GM21717 (cell line): Measurements from ENCODE around the gene PTX4.

ENCODE experiments used
- ATAC-seq: cut with Tn5 transposase; IDR thresholded peaks from one replicate; pipeline ENCODE4 v1.9.1; 2021; ENCODE audit warnings: mild to moderate bottlenecking, moderate library complexity; ENCODE audit not compliant: unreplicated experiment

PTX4 gene

DNA sequence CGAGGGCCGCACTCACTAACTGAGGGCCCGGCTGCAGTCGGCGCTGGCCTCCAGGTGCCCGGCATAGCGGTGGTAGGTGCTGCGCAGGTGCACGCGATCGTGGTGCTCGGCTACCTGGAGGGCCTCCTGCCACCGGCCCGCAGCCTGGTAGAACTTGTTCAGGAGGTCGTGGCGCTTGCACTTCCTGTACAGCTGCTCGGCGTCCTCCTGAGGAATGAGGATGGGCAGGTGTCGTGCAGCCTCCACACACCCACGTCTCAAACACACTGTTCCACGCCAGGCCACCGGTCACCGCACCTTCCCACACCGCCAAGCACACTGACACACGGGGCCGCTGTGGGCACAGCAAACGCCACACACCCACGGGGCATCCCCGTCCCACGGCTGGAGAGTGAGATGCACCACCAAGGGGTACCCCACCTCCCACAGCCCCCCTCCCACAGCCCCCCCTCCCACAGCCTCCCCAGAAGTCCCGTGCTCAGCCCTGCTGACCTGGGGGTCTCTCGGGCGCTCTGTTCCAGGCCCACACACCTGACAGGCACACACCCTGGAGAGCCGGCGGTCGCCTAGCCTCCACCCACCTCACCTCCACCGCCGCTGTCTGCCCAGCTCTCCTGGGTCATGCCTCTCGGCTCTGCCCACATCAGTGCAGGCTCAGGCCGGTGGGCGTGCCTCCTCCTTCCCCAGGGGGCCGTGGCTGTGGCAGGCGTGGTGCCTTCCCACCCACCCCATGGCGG, 37.3 kb upstream of the PTX4 start:
- ATAC-seq, result no peak

DNA sequence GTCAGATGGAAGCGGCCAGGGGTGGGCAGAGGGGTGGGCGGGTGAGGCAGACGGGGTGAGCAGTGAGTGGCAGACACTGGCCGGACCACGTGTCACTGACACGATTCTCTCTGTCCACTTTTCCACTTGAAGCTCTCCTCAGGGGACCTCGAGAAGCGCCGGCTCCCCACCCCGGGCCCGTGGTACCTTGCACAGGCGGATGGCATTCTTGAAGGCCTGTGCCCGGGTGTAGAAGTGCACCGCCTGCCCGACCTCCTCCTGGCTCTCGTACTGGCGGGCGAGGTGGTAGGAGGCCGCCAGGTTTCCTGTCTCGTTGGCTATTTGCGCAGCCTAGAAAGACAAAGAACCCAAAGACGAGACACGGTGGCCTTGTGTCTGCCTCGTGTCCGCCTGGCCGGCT, 35.6 kb upstream of the PTX4 start:
- ATAC-seq, result no peak

DNA sequence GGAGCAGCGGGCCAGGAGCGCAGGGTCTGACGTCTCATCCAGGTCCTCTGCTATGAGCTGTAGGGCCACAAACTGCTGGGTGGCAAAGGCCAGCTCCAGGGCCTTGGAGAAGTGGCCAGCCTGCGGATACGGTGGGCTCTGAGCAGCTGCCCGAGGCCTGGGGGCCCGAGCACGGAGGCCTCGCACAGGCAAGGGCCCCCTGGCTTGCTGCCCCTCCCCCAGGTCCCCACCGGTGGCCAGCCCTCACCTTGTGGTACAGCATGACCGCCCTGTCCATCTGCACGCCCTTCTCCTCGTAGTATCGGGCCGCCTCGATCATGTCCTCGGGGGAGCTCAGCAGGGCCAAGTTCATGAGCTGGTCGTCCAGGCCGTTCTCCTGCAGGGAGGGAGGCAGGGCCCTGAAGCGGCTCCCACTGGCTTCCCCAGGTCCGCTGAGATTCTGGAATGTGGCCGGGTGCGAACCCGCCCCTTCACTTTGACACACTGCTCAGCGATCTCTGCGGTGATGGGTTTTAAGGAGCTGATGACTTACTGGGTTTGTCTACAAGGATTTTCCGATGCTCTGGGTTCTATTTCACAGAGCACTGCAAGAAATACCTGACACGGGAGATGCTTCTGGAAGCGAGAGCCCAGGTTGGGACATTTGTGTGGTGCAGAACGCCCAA, 35.0 kb upstream of the PTX4 start:
- no peak for ATAC-seq

DNA sequence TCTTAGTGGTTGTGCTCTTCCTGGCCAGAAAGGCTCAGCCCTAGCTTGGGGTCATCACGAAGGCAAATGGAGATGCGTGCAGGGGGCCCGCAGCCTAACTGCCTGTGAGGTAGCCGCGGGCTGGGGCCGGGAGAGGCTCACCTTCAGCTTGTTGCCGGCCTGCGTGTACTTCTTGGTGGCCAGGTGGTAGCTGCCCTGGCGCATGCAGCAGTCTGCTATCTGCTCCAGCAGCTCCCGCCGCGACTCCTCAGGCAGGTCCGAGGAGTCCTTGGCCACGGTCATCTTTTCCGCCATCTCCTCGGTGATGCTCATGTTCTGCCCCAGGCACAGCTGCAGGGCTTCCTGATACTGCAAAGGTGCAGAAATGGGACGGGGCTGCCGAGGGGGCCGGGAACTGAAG, 31.7 kb upstream of the PTX4 start:
- no peak for ATAC-seq

DNA sequence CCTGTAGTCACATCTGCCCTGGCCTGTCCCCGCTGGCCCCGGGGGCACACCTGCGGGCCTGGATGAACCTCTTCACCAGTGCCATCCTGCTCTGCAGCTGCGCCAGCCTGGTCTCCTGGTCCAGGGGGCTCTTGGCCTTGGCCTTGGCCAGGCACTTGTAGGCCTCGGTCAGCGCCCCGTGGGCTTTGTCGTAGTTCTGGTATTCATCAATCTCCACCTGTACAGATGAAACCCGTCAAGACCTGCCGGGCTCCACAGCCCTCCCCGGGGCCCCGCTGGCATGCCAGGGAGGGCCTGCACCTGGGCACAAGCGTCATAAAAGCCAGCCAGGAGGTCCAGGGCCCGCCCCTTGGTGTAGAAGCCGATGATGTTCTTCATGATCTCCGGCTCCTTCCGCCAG, 31.1 kb upstream of the PTX4 start:
- no peak for ATAC-seq

DNA sequence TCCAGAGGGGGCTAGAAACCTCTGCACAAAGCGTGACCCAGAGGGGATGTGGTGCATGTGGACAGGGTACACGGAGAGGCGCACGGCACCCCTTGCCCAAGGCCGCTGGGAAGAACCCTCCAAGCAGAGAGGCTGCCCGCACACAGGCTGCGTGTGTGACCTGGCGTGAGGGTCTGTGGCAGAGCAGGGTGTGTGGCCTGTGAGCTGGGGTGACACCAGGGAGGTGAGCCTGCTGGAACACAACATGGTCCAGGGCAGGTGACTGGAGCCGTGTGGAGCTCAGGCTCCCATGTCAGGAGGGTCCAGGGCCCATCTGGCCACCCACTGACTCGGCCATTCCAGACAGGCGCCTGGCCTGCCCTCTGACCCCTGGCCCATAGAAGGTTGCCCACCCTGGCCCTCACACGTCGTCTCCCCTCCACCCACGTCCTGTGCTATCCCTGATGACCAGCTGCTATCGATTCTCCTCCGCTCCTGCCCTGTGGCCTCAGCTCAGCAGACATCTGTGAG, 29.9 kb upstream of the PTX4 start:
- ATAC-seq, result no peak

DNA sequence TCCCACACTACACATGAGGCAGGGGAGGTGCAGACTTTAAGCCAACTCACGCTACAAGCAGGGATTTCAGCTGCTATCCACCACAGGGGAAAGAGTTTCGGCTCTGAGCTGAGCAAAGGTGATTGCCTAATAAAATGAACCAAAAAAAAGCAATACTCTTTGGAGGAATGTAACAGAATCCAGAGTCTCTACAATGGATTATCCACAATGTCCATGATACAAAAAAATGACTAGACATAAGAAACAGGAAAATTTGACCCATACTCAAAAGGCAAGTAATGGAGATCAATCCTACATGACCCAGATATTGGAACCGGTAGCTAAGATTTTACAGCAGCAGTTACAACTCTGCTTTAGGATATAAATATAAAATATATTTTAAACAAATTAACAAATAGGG, 25.8 kb upstream of the PTX4 start:
- no peak for ATAC-seq

DNA sequence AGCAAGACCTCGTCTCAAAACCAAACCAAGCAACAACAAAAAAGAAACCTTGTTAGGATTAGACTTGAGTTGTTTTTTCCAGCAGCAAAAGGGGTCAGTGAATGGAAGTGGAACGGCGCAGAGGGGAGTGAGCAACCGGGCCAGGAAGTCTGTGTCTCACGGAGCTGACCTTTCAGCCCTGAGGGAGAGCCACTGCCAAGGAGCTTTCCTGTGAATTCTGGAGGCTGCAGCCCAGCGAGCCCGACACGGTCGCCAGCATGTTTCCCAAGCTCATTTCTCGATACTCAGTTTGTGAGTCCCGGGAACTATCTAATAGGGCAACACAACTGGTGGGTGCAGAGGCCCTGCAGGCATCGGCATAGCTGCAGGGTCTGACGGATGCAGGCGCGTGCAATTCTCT, 24.0 kb upstream of the PTX4 start:
- no peak for ATAC-seq

DNA sequence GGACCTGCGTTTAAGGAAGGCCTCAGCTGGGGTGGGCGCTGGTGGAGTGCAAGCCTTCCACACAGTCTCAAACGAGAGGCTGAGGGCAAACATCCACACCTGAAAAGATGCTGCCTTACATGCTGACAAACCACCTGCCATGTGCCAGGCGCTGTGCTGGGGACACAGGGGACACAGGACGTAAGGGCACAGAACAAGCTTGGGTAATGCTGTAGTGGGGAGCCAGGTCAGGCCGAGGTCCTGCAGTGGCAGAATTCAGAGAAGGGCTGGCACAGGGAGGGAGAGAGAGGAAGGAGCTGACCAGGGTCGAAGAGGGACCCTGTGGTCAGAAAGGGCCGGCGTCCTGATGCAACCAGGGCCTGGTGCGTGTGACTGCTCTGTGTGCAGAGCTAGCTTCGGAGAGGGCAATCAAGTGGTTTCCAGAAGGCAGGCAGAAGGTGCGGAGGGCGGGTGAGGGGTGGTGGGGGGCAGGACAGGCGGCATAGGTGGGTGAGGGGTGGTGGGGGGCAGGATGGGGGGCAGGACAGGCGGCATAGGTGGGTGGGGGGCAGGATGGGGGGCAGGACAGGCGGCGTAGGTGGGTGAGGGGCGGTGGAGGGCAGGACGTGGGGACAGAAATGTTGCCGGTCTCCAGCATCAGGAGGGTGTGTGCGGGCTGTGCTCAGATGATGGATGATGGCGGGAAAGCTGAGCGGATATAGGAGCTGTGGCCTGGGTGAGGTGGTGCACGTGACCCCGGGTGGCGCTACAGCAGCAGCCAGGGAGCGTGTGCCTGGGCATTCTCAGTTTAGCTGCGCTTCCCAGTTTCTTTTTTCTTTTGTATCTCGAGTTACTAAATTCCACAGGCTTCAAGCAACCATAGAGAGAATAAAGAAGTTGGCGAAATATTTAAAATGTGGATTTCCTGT, 23.2 kb upstream of the PTX4 start:
- no peak for ATAC-seq

DNA sequence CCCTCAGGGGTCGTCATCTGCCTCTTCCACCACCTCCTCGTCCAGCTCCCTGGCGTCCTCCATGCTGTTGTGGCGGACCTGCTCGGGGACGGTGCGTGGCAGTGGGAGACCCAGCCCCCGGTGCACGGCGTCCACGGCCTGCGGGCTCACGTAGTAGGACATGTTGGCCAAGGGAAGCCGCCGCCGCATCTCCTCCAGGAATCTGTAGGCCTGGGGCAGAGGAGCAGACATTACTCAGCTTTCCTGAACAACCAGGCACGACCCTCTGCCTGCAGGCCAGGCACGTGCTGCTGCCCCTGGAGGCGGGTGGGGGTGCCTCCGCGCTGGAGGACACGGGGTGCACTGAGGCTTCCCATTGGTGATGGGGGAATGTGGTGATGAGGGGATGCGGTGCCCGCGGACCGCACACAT, 22.2 kb upstream of the PTX4 start:
- ATAC-seq, result no peak

DNA sequence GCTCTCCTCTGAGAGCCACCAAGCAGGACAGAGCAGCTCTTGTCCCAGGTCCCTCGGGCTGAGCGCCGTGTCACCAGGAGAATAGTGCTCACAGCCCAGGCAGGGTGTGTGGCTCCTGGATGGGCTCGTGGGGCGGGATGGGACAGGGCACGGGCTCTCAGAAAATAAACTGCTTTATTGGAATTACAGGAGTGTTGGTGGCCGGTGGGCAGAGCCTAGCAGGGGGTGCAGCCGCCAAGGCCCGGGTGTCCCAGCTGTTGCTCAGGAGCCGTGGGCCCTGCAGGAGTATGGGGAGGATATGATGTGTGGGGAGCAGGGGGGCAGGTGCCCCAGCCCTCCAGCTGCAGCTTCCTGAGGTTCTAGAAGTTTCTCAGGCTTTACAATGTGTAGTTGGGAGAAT, 21.5 kb upstream of the PTX4 start:
- no peak for ATAC-seq

DNA sequence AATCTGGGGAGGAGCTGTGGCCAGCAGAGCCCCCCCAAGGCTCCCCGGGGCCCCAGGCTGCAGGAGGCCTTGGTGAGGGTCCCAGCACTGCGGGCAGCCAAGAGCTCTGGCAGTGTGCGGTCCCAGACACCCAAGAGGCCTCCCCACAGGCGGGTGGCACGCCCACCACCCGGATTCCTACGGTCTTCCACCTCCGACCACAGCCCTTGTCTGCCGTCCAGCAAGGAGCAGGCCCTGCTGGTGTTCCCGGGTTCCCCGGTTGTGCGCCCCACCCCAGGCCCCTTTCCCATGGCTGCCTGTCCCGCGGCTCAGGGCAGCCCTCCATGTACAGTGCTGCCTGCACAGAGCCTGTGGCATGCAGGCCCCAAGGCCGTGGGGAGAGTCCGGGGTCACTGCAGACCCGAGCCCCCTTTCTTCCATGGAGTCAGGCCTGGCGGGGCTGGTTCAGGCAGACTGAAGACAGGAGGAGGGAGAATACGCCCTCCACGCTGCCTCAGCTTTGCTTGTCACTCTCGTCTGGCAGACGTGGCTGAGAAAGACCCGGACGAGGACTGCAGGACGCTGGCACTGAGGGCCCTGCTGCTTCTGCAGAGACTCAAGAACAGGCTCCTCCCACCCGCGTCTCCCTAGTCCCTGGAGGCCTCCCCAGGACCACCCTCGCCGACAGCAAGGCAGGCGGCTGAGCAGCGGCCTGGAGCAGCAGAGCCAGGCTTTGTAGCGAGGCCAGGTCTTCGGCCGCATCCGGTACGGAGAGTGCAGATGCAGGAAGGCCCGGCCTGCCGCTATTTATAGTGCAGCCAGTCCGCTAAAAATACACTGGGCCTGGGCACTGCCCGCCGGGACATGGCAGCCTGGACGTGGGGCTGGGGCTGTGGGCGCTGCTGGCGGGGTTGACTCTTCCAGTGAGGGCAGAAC, 20.8 kb upstream of the PTX4 start:
- no peak for ATAC-seq

DNA sequence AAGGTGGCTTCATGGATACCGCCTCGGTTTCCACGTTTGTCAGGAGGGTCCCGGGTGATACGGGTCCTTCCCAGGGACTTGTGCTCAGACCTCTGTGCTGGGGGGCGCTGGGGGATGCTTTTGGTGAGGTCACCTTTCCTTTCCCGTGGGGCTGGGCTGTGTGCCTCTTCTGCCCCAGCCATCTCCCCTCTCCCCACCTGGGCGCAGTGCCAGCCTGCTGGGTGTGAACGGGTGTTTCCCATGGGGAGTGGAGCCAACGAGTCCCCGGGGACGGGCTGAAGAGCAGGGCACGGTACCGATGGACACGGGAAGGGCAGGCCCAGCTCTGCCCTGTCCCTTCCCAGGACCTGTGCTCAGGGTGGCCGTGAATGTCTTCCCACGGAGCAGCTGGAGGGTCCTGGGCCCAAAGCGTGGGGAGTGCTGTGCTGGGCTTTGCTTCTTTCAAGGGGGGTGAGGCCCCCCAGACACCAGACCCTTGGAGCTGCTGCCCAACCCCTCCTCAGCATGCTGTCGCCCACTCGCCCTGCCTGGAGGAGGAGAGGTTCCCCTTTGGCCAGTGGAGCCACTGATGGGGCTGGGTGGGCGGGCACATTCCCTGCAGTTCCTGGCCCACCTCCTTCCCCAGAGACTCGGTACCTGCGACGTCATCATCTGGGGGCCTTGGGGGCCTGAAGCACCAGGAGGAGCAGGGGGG, 19.9 kb upstream of the PTX4 start:
- no peak for ATAC-seq

DNA sequence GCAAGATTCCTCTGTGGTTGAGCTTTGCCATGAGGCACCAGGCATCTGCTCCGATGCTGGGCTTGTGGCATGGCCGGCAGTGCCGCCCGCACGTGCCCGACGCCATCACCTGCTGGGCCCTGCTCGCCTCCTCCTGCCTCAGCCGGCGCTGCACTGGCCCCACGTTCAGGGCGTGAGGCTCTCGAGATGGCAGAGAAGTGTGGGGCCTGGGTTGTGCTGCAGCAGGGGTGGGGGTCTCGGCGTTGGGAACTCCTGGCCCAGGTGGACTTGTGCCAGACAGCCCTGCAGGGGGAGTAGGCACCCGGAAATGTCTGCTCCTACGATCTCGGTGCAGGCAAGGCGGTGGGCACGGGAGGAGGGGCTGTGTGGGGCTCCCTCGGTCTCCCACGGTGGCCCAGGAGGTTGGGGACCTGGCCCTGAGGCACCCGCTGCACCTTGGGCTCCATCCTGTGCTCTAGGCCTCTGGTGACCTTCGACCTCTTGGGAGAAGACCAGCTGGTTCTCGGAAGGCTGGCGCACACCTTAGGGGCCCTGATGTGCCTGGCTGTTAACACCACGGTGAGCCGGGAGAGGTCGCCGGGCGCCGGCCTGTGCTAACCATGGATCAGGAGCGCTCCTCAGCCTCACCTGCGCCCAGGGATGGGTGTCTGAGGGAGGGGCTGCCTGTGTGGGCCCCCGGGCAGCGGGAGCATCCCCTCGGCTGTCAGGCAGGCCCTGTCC, 17.9 kb upstream of the PTX4 start:
- ATAC-seq, result no peak

DNA sequence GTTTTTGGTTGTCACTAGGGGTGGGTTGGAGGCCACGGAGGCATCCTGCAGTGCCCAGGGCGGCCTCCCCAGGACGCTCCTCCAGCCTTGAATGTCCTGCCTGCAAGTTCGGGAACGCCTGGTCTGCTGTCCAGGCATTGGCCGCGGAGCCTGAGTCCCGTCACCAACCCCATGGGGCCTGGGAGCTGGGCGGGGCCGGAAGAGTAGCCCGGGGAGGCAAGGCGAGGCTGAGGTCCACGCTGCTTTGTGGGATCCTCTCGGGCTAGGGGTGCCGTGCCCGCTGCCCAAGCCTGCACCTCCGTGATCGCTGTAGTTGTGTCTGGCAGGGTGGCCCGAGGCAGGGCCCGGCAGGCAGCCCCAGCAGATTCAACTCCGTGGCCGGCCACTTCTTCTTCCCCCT, 17.2 kb upstream of the PTX4 start:
- ATAC-seq, result no peak

DNA sequence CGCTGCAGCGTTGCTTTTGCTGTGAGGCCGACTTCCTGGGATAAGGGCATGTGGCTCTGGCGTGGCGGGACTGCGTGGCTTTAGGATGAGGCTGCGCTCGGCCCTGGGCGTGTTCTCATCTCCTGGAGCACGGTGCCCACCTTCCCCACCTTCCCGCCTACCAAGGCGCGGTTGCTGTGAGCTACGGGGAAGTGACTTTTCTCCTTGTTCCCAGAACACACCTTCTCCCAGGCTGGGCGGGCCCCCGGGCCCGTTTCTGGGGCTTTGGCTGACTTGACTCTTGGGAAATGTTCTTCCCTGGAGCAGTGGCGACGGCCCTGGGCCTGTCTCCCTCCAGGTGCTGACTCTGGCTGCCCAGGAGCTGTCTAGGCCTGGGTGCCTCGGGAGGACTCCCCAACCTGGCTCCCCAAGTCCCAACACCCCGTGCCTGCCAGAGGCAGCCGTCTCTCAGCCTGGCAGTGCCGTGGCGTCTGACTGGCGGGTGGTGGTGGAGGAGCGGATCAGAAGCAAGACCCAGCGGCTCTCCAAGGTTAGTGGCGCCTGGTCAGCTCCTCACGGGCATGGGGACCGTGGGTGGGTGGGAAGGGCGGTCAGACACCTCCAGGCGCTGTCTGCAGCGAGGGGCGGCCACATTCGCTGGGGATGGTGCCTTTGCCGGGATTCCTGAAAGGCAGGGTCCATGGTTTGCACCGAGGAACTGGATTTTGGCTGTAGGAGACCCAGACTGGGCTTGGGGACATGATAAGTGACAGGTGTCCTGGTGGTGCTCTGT, 16.5 kb upstream of the PTX4 start:
- no peak for ATAC-seq

DNA sequence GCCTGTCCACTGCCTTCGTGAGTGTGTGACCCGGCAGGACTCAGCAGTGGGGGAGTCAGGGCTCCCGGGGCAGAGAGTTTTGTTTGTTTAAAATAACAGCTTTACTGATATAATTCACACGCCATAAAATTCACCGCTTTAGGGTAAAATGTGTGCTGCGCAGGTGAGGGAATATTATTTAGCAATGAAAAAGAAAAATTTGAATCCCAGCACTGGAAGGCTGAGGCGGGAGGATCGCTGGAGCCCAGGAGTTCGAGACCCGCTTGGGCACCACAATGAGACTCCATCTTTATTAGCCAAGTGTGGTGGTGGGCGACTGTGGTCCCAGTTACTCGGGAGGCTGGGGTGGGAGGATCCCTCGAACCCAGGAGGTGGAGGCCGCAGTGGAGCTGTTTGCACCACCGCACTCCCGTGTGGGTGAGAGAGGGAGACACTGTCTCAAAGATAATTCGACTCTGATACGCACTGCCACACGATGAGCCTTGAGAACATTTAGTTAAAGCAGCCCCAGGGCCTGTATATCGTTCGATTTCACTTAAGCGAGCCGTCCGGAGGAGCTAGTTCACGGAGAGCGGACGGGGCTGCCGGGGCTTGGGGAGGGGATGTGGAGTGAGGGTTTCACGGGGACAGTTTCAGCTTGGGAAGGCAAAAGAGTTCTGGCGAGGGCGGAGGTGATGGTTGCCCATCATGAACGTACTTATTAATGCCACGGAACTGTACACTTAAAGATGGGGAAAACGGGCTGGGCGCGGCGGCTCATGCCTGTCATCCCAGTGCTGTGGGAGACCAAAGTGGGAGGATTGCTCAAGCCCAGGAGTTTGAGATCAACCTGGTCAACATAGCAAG, 14.6 kb upstream of the PTX4 start:
- ATAC-seq, result no peak
